Muscle layer of duodenum (tissue), 2 donors: ENCODE results near the gene MCHR1.
A peak's percentile ranks its signal among the peaks of the same experiment; 100 is the strongest.

ENCODE experiments used
- H3K27ac ChIP-seq: one replicate; pipeline ENCODE4 v1.7.0; 2013; ENCODE audit warnings: mild to moderate bottlenecking, low read length
- H3K27me3 ChIP-seq: one replicate; pipeline ENCODE4 v1.7.0; 2013; ENCODE audit warnings: low read depth, mild to moderate bottlenecking, control low read depth, low read length
- H3K36me3 ChIP-seq, 2 donors: one replicate each; pipeline ENCODE4 v1.7.0; 2013; ENCODE audit warnings: low read length in 2 of 2, control low read depth in 1 of 2, mild to moderate bottlenecking in 1 of 2; ENCODE audit not compliant: insufficient read depth in 2 of 2, control insufficient read depth in 1 of 2
- H3K4me1 ChIP-seq, 2 donors: one replicate each; pipeline ENCODE4 v1.7.0; 2013; ENCODE audit warnings: low read length in 2 of 2, mild to moderate bottlenecking in 2 of 2, control low read depth in 1 of 2, moderate library complexity in 1 of 2; ENCODE audit not compliant: insufficient read depth in 2 of 2, control insufficient read depth in 1 of 2
- H3K4me3 ChIP-seq, 2 donors: one replicate each; pipeline ENCODE4 v1.7.0; 2013; ENCODE audit warnings: low read length in 2 of 2, low read depth in 1 of 2, mild to moderate bottlenecking in 1 of 2
- H3K9me3 ChIP-seq, 2 donors: one replicate each; pipeline ENCODE4 v1.7.0; 2013; ENCODE audit warnings: low read length in 2 of 2, control low read depth in 1 of 2, mild to moderate bottlenecking in 1 of 2; ENCODE audit not compliant: control insufficient read depth in 1 of 2
- donor health status: healthy.

Gene MCHR1

DNA sequence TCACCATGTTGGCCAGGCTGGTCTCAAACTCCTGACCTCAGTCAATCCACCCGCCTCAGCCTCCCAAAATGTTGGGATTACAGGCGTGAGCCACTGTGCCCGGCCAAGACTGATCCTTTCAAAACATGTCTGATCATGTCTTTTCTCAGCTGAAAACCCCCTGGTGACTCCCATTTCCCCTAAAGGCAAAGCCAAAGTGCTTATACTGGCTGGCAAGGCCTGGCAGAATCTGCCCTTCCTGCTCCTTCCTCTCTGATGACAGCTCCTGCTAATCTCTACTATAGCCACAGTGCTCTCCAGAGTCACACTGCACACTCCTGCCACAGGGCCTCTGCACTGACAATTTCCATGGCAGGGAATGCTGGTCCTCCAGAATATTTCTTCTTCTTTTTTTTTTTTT, 2.6 kb upstream of the MCHR1 start:
- Histone ChIP-seq H3K27me3 (peaks cover 13% of the 10 kb centered on the region), H3K27ac (no peak overlapping the region), H3K4me1 (peaks cover 0 to 17% of the 10 kb centered on the region in 2 donors)

DNA sequence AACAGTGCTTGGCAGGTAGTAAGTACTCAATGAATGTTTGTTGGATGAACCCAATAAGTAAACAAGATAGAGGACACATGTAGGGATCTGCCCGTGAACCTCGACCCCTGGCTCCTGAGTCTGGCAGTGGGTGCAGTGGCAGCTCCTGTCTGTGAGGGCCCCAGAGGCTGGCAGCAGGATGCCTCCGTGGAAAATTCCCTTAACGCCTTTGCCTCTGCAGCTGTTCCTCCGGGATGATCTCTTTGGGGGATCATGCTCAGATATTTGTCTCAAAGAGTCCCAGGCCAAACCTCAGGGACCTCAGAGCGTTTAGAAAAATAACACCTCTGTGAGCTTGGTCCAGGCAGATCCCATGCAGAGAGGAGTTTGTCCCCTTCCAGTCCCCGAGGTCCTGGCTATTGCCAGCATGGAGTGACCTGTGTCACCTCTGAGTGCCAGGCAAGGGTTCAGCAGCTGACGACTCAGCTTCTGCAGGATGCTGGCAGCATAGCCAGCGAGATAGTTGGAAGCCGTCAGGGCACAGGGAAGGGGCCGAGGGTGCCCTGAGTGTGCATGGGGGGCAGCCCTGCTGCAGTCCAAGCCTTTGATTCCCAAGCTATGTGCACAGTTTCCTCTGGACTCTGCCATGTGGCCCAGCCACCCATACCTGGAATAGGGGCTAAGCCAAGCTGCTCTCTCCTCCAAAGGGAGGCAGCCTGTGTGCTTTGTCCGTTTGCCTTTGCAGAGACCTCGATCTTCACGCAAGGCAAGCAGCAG, 613 bp upstream of the MCHR1 start:
- Histone ChIP-seq H3K27me3 (peaks cover 16% of the 10 kb centered on the region), H3K27ac (no peak overlapping the region), H3K9me3 (no peaks in the 10 kb centered on the region), H3K4me1 (peaks cover 0 to 21% of the 10 kb centered on the region in 2 donors), H3K4me3 (peak overlapping the region; percentile 26 to 61), H3K36me3 (no peaks in the 10 kb centered on the region)

More for the DNA sequence above, 2.6 kb upstream of the MCHR1 start:
- Histone ChIP-seq H3K36me3 (no peaks in the 10 kb centered on the region), H3K4me3 (no peak overlapping the region), H3K9me3 (no peaks in the 10 kb centered on the region)

DNA sequence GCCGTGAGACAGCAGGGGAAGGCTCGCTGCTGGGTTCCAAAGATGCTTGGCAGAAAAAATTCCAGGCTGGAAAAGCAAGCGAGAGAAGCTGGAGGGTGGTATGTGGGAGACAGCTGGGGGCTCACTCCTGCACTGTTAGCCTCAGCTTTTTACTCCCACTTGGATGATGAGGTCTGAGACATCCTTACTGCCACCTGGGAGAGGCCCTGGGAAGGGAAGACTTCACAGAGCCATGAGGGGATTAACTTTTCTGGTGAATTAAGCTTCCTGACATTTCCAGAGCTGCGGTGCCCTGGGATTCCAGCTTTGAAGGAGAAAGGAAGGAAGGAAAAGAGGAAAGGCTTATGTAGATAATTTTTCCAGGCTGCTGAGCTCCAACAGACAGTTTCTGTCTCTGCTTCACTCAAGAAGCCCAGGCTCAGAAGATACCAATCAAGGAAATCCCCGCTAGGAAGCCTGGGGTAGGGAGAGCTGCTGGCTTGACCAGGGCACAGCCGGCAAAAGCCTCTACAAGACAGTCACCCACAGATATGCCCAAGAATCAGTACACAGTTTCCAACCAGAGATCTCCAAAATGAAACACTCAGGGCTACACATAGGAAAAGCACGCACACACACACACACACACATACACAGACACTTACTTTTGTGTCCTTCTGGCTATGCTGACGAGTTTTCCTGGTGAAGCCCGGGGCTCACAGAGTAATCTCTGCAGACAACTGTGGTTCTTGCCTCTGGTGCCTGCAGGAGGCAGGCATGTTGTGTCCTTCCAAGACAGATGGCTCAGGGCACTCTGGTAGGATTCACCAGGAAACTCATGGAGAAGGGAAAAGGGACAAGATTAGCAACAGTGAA, 907 bp downstream of the MCHR1 start:
- Histone ChIP-seq H3K36me3 (no peaks in the 10 kb centered on the region), H3K9me3 (no peaks in the 10 kb centered on the region)

DNA sequence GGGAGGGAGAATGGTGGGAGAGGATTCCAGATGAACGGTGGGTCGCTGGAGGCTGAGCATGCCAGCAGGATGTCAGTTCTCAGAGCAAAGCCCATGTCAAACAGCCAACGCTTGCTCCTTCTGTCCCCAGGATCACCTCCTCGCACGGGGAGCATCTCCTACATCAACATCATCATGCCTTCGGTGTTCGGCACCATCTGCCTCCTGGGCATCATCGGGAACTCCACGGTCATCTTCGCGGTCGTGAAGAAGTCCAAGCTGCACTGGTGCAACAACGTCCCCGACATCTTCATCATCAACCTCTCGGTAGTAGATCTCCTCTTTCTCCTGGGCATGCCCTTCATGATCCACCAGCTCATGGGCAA, 1.5 kb downstream of the MCHR1 start:
- no peaks in the 10 kb centered on the region for H3K36me3 ChIP-seq
- no peak overlapping the region for H3K27ac ChIP-seq
- H3K4me1 ChIP-seq: peaks cover 0 to 21% of the 10 kb centered on the region in 2 donors
- no peak overlapping the region for H3K4me3 ChIP-seq
- no peaks in the 10 kb centered on the region for H3K9me3 ChIP-seq
- peaks cover 16% of the 10 kb centered on the region for H3K27me3 ChIP-seq

More for the DNA sequence above, 907 bp downstream of the MCHR1 start:
- Histone ChIP-seq H3K27me3 (peaks cover 16% of the 10 kb centered on the region), H3K27ac (no peak overlapping the region), H3K4me3 (no peak overlapping the region), H3K4me1 (peaks cover 0 to 21% of the 10 kb centered on the region in 2 donors)

GRCh38 chr22:40681451-40681850, 2.2 kb downstream of the MCHR1 start:
- Histone ChIP-seq H3K27me3 (peaks cover 16% of the 10 kb centered on the region), H3K4me3 (no peak overlapping the region), H3K27ac (no peak overlapping the region), H3K36me3 (no peaks in the 10 kb centered on the region), H3K4me1 (peaks cover 0 to 21% of the 10 kb centered on the region in 2 donors), H3K9me3 (no peaks in the 10 kb centered on the region)

DNA sequence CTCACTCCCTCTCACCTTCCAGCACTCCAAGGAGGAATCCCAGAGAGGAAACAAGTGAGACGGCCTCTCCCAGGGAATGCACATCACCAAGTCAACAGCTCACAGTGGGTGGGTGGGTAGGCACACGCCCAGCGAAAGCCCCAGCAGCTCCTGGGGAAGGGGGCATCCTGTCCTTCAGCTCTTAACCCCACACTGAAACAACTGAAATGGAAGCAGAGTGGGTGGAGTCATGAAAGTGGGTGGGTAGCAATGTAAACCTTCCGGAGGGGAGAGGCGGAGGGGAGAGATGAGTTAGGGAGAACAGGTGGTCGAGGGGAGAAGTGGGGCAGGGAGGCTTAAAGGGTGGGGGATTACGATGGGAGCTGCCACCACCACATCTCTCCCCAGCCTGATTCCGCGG, 5.4 kb downstream of the MCHR1 start:
- Histone ChIP-seq H3K27ac (no peak overlapping the region), H3K4me3 (no peak overlapping the region), H3K9me3 (no peaks in the 10 kb centered on the region), H3K36me3 (no peaks in the 10 kb centered on the region), H3K27me3 (peaks cover 5% of the 10 kb centered on the region), H3K4me1 (peaks cover 0 to 10% of the 10 kb centered on the region in 2 donors)

GRCh38 chr22:40685406-40685805, 6.1 kb downstream of the MCHR1 start:
- no peak overlapping the region for H3K27ac ChIP-seq
- H3K36me3 ChIP-seq: no peaks in the 10 kb centered on the region
- H3K4me1 ChIP-seq: peaks cover 0 to 4% of the 10 kb centered on the region in 2 donors
- no peak overlapping the region for H3K4me3 ChIP-seq
- H3K9me3 ChIP-seq: no peaks in the 10 kb centered on the region
- peaks cover 3% of the 10 kb centered on the region for H3K27me3 ChIP-seq

GRCh38 chr22:40687706-40688105, 8.4 kb downstream of the MCHR1 start:
- Histone ChIP-seq H3K9me3 (no peaks in the 10 kb centered on the region), H3K4me1 (peaks cover 0 to under 1% of the 10 kb centered on the region in 2 donors), H3K27ac (no peak overlapping the region), H3K4me3 (no peak overlapping the region), H3K36me3 (no peaks in the 10 kb centered on the region), H3K27me3 (no peaks in the 10 kb centered on the region)

DNA sequence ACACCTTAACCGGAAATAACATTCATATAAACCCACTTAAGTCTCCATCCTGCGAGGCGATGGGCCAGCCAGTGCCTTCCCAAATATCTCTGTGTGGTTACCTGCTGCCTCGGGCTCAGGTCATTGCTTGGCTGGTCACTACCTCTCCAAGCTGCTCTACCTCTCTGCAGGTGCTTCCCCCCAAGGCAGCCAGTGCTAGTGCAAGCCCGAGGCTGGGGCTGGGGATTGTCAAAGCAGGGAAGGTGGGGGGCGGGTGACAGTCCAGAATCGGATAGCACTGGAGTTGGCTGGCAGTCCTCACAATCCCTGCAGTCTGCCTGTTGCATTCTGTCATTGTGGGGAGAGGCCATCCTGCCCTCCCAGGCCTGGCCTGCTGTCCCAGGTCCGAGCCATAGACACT, 11.1 kb downstream of the MCHR1 start:
- Histone ChIP-seq H3K27ac (no peak overlapping the region), H3K9me3 (no peaks in the 10 kb centered on the region), H3K4me3 (no peak overlapping the region), H3K27me3 (no peaks in the 10 kb centered on the region), H3K4me1 (peaks cover 0 to 8% of the 10 kb centered on the region in 2 donors), H3K36me3 (no peaks in the 10 kb centered on the region)

GRCh38 chr22:40691532-40691931, 12.2 kb downstream of the MCHR1 start:
- H3K27ac ChIP-seq: no peak overlapping the region
- peaks cover 0 to 8% of the 10 kb centered on the region in 2 donors for H3K4me1 ChIP-seq
- H3K36me3 ChIP-seq: no peaks in the 10 kb centered on the region
- H3K27me3 ChIP-seq: no peaks in the 10 kb centered on the region
- H3K4me3 ChIP-seq: no peak overlapping the region
- no peaks in the 10 kb centered on the region for H3K9me3 ChIP-seq

GRCh38 chr22:40694411-40694810, 15.1 kb downstream of the MCHR1 start:
- H3K27ac ChIP-seq: no peak overlapping the region
- no peaks in the 10 kb centered on the region for H3K36me3 ChIP-seq

More at GRCh38 chr22:40694411-40694810, 15.1 kb downstream of the MCHR1 start:
- Histone ChIP-seq H3K4me3 (no peak overlapping the region), H3K27me3 (no peaks in the 10 kb centered on the region), H3K4me1 (peaks cover 0 to 8% of the 10 kb centered on the region in 2 donors), H3K9me3 (no peaks in the 10 kb centered on the region)
